ENCODE results near the gene FAM229A. TPM values are rescaled to one million over a fixed set of nuclear protein-coding genes. Genes with fewer than 3 reads are reported as not detected.

The FAM229A gene
- total RNA-seq, 1 donor from 2014 or later = 10.1 TPM

DNA sequence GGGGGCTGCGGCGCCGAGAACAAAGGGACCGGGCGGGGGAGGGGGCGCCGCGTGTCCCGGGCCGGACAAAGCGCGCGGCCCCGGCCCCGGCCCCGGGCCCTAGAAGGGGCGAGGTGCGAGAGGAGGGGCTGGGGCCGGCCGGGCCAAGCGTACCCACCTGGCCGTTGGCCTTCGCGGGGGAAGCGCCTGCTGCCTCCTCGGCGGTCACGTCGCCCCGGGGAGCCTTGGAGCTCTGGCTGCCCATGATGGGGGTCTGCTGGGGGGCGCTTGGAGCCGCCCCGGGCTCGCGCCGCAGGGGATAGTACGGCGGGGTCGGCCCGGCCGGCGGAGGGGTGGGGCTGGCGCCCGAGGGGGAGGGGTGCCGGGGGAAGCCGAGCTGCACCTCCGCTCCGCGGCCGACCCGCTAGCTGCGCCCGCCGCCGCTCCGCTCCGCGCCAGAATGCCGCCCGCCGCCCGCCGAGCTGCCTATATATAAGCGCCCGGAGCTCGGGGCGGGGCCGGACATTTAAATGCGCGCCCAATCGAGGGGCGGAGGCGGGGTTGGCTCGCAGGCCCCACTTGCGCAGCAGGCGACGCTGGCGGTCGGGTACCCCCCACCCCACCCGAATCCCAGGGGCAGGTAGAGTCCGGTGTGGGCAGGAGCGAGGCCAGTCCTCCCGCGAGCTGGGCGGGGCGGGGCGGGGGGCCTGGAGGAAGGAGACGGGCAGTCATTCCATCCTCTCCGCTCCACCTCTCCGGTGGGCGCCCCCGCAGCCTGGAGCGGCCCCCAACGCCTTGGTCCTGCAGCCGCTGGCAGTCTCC lies 26.3 kb downstream of the FAM229A start, which contains the start of gene MARCKSL1:
TSS of gene MARCKSL1 (minus strand) at position 444 of the 801 bp plus-strand sequence. CDS start at position 244, 200 bp downstream.
- Histone ChIP-seq H3K27ac (peak within 1 kb of the TSS; percentile 84), H3K36me3 (peaks cover 0 to 16% of the 10 kb centered on the region in 2 donors), H3K4me3 (peak within 1 kb of the TSS; percentile 74 to 86), H3K9me3 (no peaks in the 10 kb centered on the region), H3K4me1 (peaks cover 25% of the 10 kb centered on the region), H3K27me3 (no peaks in the 10 kb centered on the region)
- intact Hi-C loops (cut with DNase I) = no loop called here
- no peak for DNase-seq (ENCODE audit: extremely low spot score in 2 of 2)
- TF ChIP-seq, protein P1, sequence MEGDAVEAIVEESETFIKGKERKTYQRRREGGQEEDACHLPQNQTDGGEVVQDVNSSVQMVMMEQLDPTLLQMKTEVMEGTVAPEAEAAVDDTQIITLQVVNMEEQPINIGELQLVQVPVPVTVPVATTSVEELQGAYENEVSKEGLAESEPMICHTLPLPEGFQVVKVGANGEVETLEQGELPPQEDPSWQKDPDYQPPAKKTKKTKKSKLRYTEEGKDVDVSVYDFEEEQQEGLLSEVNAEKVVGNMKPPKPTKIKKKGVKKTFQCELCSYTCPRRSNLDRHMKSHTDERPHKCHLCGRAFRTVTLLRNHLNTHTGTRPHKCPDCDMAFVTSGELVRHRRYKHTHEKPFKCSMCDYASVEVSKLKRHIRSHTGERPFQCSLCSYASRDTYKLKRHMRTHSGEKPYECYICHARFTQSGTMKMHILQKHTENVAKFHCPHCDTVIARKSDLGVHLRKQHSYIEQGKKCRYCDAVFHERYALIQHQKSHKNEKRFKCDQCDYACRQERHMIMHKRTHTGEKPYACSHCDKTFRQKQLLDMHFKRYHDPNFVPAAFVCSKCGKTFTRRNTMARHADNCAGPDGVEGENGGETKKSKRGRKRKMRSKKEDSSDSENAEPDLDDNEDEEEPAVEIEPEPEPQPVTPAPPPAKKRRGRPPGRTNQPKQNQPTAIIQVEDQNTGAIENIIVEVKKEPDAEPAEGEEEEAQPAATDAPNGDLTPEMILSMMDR (IDR thresholded peaks at IDR 0.05) = no peak
- TF ChIP-seq POLR2AphosphoS5 (IDR thresholded peaks at IDR 0.05; ENCODE audit: insufficient read depth in 1 of 2, low read depth in 1 of 2) (peak in 1 of 2 donors; percentile 76), POLR2A (IDR thresholded peaks at IDR 0.05) (peak in 1 of 2 donors; percentile 80)

DNA sequence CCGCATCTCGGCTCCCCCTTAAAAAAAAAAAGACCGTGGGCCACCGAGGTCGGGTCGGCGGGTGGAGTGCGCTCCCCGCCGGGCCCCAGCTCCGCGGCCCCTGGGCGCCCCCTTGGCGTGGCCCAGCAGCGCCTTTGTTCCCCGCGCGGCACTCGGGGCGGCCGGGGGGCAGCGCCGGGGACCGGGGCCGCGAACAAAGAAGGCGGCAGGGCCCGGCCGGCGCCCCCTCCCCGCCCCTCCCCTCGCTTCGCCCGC lies 26.8 kb downstream of the FAM229A start:
- H3K9me3 ChIP-seq = no peaks in the 10 kb centered on the region
- no peak for TF ChIP-seq POLR2A (IDR thresholded peaks at IDR 0.05)
- TF ChIP-seq POLR2AphosphoS5 (IDR thresholded peaks at IDR 0.05; ENCODE audit: insufficient read depth in 1 of 2, low read depth in 1 of 2) = no peak
- TF ChIP-seq, protein P1 (IDR thresholded peaks at IDR 0.05) = no peak
- H3K27me3 ChIP-seq = no peaks in the 10 kb centered on the region
- intact Hi-C loops (cut with DNase I) = no loop called here
- H3K4me1 ChIP-seq = peaks cover 25% of the 10 kb centered on the region
- peak overlapping the region; percentile 74 to 86 for H3K4me3 ChIP-seq
- peaks cover 0 to 22% of the 10 kb centered on the region in 2 donors for H3K36me3 ChIP-seq
- no peak for DNase-seq (ENCODE audit: extremely low spot score in 2 of 2)
- peak overlapping the region; percentile 84 for H3K27ac ChIP-seq

DNA sequence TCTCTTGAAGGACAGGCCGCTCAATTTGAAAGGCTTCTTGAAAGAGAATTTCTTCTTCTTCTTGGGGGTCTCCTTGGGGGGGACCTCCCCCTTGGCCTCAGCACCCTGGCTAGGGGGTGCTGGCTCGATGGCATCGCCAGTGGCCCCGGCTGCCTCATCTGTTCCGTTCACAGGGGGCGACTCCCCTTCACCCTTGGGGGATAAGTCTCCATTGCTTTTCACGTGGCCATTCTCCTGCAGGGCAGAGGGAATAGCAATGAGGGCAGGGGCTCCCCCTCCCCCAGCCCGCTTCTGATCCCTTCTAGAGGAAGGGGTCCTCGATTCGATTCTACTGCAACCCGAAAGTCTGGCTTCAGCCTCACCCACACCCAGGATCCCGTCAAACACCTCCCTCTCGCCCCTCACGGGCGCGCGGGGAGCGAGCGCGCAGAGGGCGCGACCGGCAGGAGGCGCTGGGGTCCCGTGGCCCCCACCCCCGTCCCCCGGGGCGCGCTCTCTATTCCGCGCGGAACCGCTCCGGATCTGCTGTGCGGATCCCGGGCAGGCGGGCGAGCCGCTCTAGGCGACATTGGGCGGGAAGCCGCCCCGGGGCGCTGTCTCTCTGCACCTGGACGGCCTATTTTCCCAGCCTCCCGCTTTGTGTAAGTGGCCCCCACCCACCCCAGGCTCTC lies 27.3 kb downstream of the FAM229A start:
- peaks cover 0 to 26% of the 10 kb centered on the region in 2 donors for H3K36me3 ChIP-seq
- no peaks in the 10 kb centered on the region for H3K9me3 ChIP-seq
- peak overlapping the region; percentile 84 for H3K27ac ChIP-seq
- TF ChIP-seq, protein P1 (IDR thresholded peaks at IDR 0.05) = peak in 2 of 3 experiments; percentile 50 to 76
- TF ChIP-seq POLR2AphosphoS5 (IDR thresholded peaks at IDR 0.05; ENCODE audit: insufficient read depth in 1 of 2, low read depth in 1 of 2) = no peak
- TF ChIP-seq POLR2A (IDR thresholded peaks at IDR 0.05) = no peak
- H3K4me3 ChIP-seq = peak overlapping the region; percentile 74 to 86
- peaks cover 25% of the 10 kb centered on the region for H3K4me1 ChIP-seq
- no peaks in the 10 kb centered on the region for H3K27me3 ChIP-seq
- no peak for DNase-seq (ENCODE audit: extremely low spot score in 2 of 2)
- intact Hi-C loops (cut with DNase I) = no loop called here

DNA sequence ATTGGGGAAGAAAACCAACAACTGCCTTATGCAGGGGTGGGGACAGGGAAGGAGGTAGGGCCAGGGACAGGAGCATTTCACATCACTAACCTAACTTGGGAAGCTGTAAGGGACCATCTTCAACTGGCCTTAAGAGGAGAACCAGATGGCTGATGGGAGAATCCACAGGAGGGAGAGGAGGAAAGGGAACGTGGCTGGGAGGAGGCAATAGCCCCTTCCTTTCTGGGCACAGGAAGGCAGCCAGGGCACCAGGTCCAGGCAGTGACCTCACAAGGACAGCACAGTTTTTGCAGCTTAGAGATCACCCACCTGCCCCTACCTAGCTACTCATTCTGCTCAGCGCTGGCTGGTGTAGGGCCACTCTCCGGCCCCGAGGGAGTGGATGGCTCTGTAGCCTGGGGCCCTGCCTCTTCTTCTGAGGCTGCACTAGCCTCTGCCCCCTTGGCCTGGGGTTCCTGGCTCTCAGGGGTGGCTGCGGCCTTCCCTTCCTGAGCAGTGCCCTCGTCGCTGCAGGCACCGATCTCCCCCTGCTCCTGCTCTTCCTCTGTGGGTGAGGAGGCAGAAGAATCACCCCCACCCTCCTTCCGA lies 27.9 kb downstream of the FAM229A start:
- no peak for DNase-seq (ENCODE audit: extremely low spot score in 2 of 2)
- Histone ChIP-seq H3K27ac (peak overlapping the region; percentile 84), H3K27me3 (no peaks in the 10 kb centered on the region), H3K36me3 (peaks cover 0 to 32% of the 10 kb centered on the region in 2 donors), H3K9me3 (no peaks in the 10 kb centered on the region), H3K4me1 (peaks cover 25% of the 10 kb centered on the region), H3K4me3 (peak overlapping the region; percentile 74 to 86)
- TF ChIP-seq POLR2A (IDR thresholded peaks at IDR 0.05) (no peak), POLR2AphosphoS5 (IDR thresholded peaks at IDR 0.05; ENCODE audit: insufficient read depth in 1 of 2, low read depth in 1 of 2) (no peak)
- TF ChIP-seq, protein P1 (IDR thresholded peaks at IDR 0.05) = no peak
- intact Hi-C loops (cut with DNase I) = no loop called here
